ENCODE measurements around the gene UBE2E2.

Gene UBE2E2

DNA sequence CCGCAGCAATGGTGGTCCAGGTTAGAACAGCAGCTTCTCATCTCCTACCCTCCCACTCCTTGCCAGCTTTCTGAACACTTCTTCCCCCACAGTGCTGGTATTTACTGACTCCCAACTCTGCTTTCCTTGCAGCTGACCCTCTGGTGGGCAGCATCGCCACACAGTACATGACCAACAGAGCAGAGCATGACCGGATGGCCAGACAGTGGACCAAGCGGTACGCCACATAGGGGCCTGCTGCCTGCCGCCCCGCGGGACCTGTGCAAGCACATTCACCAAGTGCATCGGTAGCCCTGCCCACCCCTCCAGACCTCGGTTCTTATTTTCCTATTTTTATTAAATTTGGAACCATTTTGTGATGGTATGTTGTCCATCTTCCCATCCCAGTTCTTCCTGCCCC, 386.5 kb downstream of the UBE2E2 start:
- CTCF ChIA-PET = no interaction called here
- POLR2A ChIA-PET = no interaction called here
- TF ChIP-seq, protein P1, sequence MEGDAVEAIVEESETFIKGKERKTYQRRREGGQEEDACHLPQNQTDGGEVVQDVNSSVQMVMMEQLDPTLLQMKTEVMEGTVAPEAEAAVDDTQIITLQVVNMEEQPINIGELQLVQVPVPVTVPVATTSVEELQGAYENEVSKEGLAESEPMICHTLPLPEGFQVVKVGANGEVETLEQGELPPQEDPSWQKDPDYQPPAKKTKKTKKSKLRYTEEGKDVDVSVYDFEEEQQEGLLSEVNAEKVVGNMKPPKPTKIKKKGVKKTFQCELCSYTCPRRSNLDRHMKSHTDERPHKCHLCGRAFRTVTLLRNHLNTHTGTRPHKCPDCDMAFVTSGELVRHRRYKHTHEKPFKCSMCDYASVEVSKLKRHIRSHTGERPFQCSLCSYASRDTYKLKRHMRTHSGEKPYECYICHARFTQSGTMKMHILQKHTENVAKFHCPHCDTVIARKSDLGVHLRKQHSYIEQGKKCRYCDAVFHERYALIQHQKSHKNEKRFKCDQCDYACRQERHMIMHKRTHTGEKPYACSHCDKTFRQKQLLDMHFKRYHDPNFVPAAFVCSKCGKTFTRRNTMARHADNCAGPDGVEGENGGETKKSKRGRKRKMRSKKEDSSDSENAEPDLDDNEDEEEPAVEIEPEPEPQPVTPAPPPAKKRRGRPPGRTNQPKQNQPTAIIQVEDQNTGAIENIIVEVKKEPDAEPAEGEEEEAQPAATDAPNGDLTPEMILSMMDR (IDR thresholded peaks at IDR 0.05; ENCODE audit: insufficient read depth, low read length, missing control alignments) = no peak
- no peak overlapping the region for H3K4me3 ChIP-seq (ENCODE audit: low read depth, low read length)
- DNase-seq (ENCODE audit: low read depth, low spot score) = no peak

DNA sequence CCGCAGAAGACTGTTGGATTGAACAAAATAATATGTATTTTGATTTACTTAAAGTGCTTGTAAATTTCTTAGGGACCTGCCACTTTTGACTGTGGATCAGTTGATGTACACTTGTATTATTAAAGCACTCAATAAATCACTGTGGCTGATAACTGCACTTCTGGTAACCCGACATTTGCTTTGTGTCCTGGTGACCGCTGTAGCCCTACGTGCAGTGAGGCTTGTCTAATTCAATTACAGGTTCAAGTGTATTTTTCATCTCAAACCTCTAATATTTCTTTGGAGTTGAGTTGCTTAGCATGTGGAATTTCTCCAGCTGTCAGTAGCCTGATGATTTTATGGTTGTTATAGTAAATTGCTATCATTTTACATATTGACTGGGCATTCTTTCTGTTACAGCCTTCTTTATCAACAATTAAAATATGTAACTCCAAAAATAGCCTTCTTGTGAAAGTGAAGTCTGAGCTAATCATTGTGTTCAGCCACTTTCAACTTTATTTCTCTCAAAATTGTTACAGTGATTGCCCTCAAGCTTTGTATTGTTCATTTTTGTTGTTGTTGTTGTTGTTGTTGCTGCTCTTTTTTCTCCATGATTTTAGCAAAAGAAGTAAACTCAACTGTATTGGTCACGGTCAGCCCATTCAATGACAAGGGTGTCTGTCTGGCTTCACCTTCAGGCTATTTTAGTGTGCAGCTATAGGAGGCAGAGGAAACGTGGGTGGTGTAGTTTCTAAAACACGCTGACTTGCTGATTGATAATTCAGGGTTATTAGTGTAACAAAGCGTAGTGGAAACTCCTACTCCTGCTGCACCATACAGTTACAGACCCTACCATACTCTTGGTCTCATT, 387.5 kb downstream of the UBE2E2 start:
- no peak for DNase-seq (ENCODE audit: low read depth, low spot score)
- ChIA-PET POLR2A (no interaction called here), CTCF (no interaction called here)
- TF ChIP-seq, protein P1 (IDR thresholded peaks at IDR 0.05; ENCODE audit: insufficient read depth, low read length, missing control alignments) = no peak
- no peak overlapping the region for H3K4me3 ChIP-seq (ENCODE audit: low read depth, low read length)

DNA sequence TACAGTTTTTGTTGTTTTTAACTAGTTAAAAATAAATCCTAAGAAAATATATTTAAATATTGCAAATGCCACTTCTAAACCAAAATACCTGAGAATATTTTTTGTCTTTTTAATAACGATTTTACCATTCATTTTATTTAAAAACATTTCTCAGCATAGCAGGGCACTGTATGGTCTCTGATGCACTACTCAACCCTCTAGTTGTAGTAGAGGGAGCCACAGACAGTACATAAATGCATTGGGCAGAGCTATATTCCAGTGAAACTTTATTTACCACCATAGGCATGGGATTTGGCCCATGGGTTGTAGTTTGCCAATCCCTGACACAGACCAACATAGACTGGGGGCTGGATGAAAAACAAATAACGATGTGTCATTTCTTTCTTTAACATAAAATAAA, 388.2 kb downstream of the UBE2E2 start:
- ChIA-PET POLR2A (no interaction called here), CTCF (no interaction called here)
- TF ChIP-seq, protein P1 (IDR thresholded peaks at IDR 0.05; ENCODE audit: insufficient read depth, low read length, missing control alignments) = no peak
- no peak overlapping the region for H3K4me3 ChIP-seq (ENCODE audit: low read depth, low read length)
- DNase-seq (ENCODE audit: low read depth, low spot score) = no peak

DNA sequence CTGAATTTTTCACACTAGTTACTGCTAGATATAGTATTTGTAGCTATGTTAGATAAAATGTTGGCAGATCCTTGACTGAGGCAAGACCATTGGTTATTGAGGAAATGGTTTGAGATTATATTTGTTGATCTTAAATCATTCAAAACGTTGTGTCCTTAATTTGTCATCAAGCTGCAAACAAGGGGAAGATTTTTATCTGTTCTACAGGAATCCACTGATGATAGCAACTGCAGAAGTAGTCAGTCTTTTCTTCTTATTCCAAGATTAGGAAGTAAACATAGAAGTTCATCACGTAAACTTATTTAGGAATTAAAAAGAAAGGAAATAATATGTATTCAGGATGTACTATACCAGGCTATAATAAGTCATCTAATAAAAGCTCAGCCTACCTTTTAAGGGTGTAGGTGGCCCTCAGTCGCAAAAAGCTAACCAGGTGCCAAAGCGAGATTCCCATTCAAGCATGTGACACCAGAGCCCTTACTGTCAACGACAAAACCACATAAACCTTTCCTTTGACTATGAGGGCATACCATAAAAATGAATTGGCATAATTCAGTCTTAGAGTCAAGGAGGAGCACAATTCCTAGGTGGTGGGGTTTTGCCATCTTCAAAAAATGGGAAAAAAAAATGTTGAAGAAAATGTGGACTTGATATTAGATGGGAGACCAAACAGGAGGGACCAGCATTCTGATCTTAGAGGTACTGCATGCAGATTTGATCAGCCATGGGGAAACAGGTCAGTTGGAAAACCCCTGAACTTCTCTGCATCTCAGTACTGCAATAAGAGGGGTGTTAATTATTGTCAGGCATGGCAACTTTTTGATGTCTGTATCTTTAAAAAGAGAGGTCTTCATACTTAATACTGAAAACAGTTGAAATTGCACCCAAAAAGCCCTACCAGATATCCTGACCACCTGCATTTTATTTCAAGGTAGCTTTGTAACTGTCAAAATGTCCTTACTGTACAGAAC, 390.1 kb downstream of the UBE2E2 start:
- no peak for DNase-seq (ENCODE audit: low read depth, low spot score)
- ChIA-PET CTCF (interaction anchor here (1.4 kb wide), 1 partner anchor 15 kb away, joined by 3 read pairs; no protein-coding TSS in a partner anchor), POLR2A (no interaction called here)
- TF ChIP-seq, protein P1 (IDR thresholded peaks at IDR 0.05; ENCODE audit: insufficient read depth, low read length, missing control alignments) = no peak
- no peak overlapping the region for H3K4me3 ChIP-seq (ENCODE audit: low read depth, low read length)

DNA sequence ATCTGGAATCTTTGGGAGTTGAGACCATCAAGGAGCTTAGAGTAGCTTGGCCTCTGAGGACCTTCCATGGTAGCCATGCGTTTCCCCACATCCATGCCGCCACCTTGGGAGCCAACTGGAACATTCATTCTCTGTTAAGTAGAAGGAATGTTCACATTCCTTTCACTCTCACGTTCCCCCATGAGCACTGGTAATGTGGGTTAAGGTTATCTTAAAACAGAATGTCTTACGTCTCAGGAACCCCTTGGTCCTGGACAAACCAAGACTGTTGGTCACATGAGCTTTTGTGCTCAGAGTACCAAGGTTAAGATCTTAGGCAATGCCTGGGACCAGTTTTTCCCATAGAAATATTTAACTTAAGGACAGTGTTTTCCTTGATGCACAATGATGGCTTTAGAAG, 390.9 kb downstream of the UBE2E2 start:
- no peak overlapping the region for H3K4me3 ChIP-seq (ENCODE audit: low read depth, low read length)
- no peak for DNase-seq (ENCODE audit: low read depth, low spot score)
- CTCF ChIA-PET = no interaction called here
- POLR2A ChIA-PET = no interaction called here
- TF ChIP-seq, protein P1 (IDR thresholded peaks at IDR 0.05; ENCODE audit: insufficient read depth, low read length, missing control alignments) = no peak
